ENCODE measurements around the gene CNRIP1.

The CNRIP1 gene

GRCh38 chr2:68291314-68291713 is 28.4 kb downstream of the CNRIP1 start:
- no peak for DNase-seq

- no peak for DNase-seq
These were observed 28.8 kb downstream of the CNRIP1 start for GRCh38 chr2:68290901-68291300.

GRCh38 chr2:68287580-68288441 is 31.9 kb downstream of the CNRIP1 start:
- DNase-seq, result no peak

GRCh38 chr2:68284896-68285295 is 34.9 kb downstream of the CNRIP1 start:
- DNase-seq, result no peak

GRCh38 chr2:68283419-68283812 is 36.3 kb downstream of the CNRIP1 start:
- DNase-seq, result no peak

GRCh38 chr2:68282811-68283418 is 36.8 kb downstream of the CNRIP1 start:
- DNase-seq, result peak; percentile 31

- no peak for DNase-seq
These were observed 39.0 kb downstream of the CNRIP1 start for GRCh38 chr2:68280796-68281195.

GRCh38 chr2:68280348-68280747 is 39.4 kb downstream of the CNRIP1 start:
- DNase-seq, result no peak

- DNase-seq, result no peak
These were observed 40.1 kb downstream of the CNRIP1 start for GRCh38 chr2:68279691-68280090.

GRCh38 chr2:68278169-68278568 is 41.6 kb downstream of the CNRIP1 start:
- no peak for DNase-seq

- no peak for DNase-seq
These were observed 45.7 kb downstream of the CNRIP1 start for GRCh38 chr2:68274022-68274421.

- no peak for DNase-seq
These were observed 47.3 kb downstream of the CNRIP1 start for GRCh38 chr2:68272246-68272994.

GRCh38 chr2:68266655-68267054 is 53.1 kb downstream of the CNRIP1 start:
- DNase-seq, result no peak

GRCh38 chr2:68263632-68264031 is 56.1 kb downstream of the CNRIP1 start:
- no peak for DNase-seq

GRCh38 chr2:68258851-68259250 is 60.9 kb downstream of the CNRIP1 start:
- DNase-seq, result no peak

GRCh38 chr2:68256093-68256450 is 63.7 kb downstream of the CNRIP1 start:
- DNase-seq, result no peak

- peak; percentile 52 for DNase-seq
These were observed 66.3 kb downstream of the CNRIP1 start for GRCh38 chr2:68253219-68254068.

- peak; percentile 95 for DNase-seq
These were observed 67.1 kb downstream of the CNRIP1 start, which contains the start of gene PPP3R1 for GRCh38 chr2:68252400-68253218. Gene PPP3R1 (minus strand): TSS chr2:68252532. CDS start chr2:68252127, 405 bp downstream.

- peak; percentile 40 for DNase-seq
These were observed 67.8 kb downstream of the CNRIP1 start for GRCh38 chr2:68251855-68252399.

GRCh38 chr2:68251187-68251854 is 68.4 kb downstream of the CNRIP1 start:
- DNase-seq, result peak; percentile 82

- DNase-seq, result no peak
These were observed 69.0 kb downstream of the CNRIP1 start for GRCh38 chr2:68250652-68251186.
